ENCODE data around the gene SMG5. TPM values are rescaled to one million over a fixed set of nuclear protein-coding genes. Genes with fewer than 3 reads are reported as not detected.

SMG5 gene
- total RNA-seq, 1 experiment from 2014 or later: 63.3 TPM

GRCh38 chr1:156284112-156284511 is 1.5 kb upstream of the SMG5 start, which contains the start of gene TMEM79:
TMEM79 (plus strand) TSS chr1:156284325; CDS start chr1:156285227, 902 bp downstream.
- intact Hi-C loops (cut with micrococcal nuclease; ENCODE audit: unreplicated experiment): loop anchor here (5.0 kb wide), 1 partner anchor 307 kb away; the partner anchor contains the start of gene ARHGEF2
- Histone ChIP-seq H3K9me3 (ENCODE audit: insufficient read depth, low read depth) (no peaks in the 10 kb centered on the region), H3F3A (ENCODE audit: insufficient read depth, low read depth) (peaks cover 23% of the 10 kb centered on the region; the same call in 1 of the 2 replicates), H3K27me3 (ENCODE audit: insufficient read depth, low read depth) (no peaks in the 10 kb centered on the region), H3K36me3 (ENCODE audit: low read depth) (0 out of 2 replicates have a peak, but pooled peaks cover 11% of the 10 kb centered on the region), H3K4me3 (peak within 1 kb of the TSS; percentile 97), H3K4me2 (peak within 1 kb of the TSS; percentile 96), H3K9me2 (ENCODE audit: insufficient read depth) (no peaks in the 10 kb centered on the region), H3K79me2 (ENCODE audit: low read depth) (peaks cover 60% of the 10 kb centered on the region), H3K27ac (peak within 1 kb of the TSS; percentile 85), H3K4me1 (replicated peaks; ENCODE audit: insufficient read depth) (peaks cover 30% of the 10 kb centered on the region), H2AFZ (peak within 1 kb of the TSS; percentile 83), H4K20me1 (ENCODE audit: insufficient read depth) (peaks cover 15% of the 10 kb centered on the region)
- no peak for TF ChIP-seq EZH2 (IDR thresholded peaks at IDR 0.05; ENCODE audit: low read depth)
- TF ChIP-seq CTCF (conservative IDR thresholded peaks at IDR 0.05): no peak
- DNase-seq: peak; percentile 66 to 68
- no TSS peak for BruUV-seq (replicated peaks)
- CTCF ChIA-PET: interaction anchor here (0.5 kb wide), 1 partner anchor 216 kb away, joined by 3 read pairs; the partner anchor contains the start of gene MEF2D
- POLR2A ChIA-PET (ENCODE audit: unreplicated experiment): interaction anchor here (0.5 to 0.9 kb wide), 5 partner anchors 12 to 377 kb away, joined by 3 read pairs; partner anchors contain the start of genes GLMP and VHLL

- Histone ChIP-seq H3K27ac (peak overlapping the region; percentile 85; the same call in 1 of the 2 replicates), H3K4me1 (replicated peaks; ENCODE audit: insufficient read depth) (peaks cover 30% of the 10 kb centered on the region), H3K9me3 (ENCODE audit: insufficient read depth, low read depth) (no peaks in the 10 kb centered on the region), H3F3A (ENCODE audit: insufficient read depth, low read depth) (peaks cover 23% of the 10 kb centered on the region; the same call in 1 of the 2 replicates), H3K9me2 (ENCODE audit: insufficient read depth) (no peaks in the 10 kb centered on the region), H3K27me3 (ENCODE audit: insufficient read depth, low read depth) (no peaks in the 10 kb centered on the region), H4K20me1 (ENCODE audit: insufficient read depth) (peaks cover 16% of the 10 kb centered on the region), H3K4me3 (peak overlapping the region; percentile 97), H2AFZ (peak overlapping the region; percentile 83), H3K4me2 (peak overlapping the region; percentile 96), H3K36me3 (ENCODE audit: low read depth) (peaks cover 11% of the 10 kb centered on the region; the same call in 1 of the 2 replicates), H3K79me2 (ENCODE audit: low read depth) (peaks cover 66% of the 10 kb centered on the region)
- intact Hi-C loops (cut with micrococcal nuclease; ENCODE audit: unreplicated experiment): loop anchor here (5.0 kb wide), 1 partner anchor 306 kb away; the partner anchor contains the start of gene ARHGEF2
- ChIA-PET CTCF (interaction anchor here (0.5 kb wide), 1 partner anchor 217 kb away, joined by 3 read pairs; the partner anchor contains the start of gene MEF2D), POLR2A (ENCODE audit: unreplicated experiment) (interaction anchor here (0.5 to 0.9 kb wide), 5 partner anchors 46 to 378 kb away, joined by 3 to 10 read pairs (median 3); no protein-coding TSS in a partner anchor)
- DNase-seq: no peak
- BruUV-seq (replicated peaks): no TSS peak
- TF ChIP-seq CTCF (conservative IDR thresholded peaks at IDR 0.05): no peak
- TF ChIP-seq EZH2 (IDR thresholded peaks at IDR 0.05; ENCODE audit: low read depth): no peak
Measured at GRCh38 chr1:156283521-156283920, 896 bp upstream of the SMG5 start.

- TSS peak; percentile 55 for BruUV-seq (replicated peaks)
- intact Hi-C loops (cut with micrococcal nuclease; ENCODE audit: unreplicated experiment): loop anchor here (1.0 to 5.0 kb wide), 2 partner anchors 228 to 305 kb away; partner anchors contain the start of genes ARHGEF2 and LAMTOR2
- DNase-seq: peak in 1 of 2 experiments; percentile 67
- ChIA-PET POLR2A (ENCODE audit: unreplicated experiment) (interaction anchor here (0.5 to 0.9 kb wide), 5 partner anchors 80 to 867 kb away, joined by 3 to 25 read pairs (median 6); no protein-coding TSS in a partner anchor), CTCF (interaction anchor here (1.0 kb wide), 1 partner anchor 8 kb away, joined by 3 read pairs; no protein-coding TSS in a partner anchor)
- H3K9me2 ChIP-seq (ENCODE audit: insufficient read depth): no peaks in the 10 kb centered on the region
- peaks cover 19% of the 10 kb centered on the region for H3K36me3 ChIP-seq (ENCODE audit: low read depth)
- H3K4me3 ChIP-seq: peak overlapping the region; percentile 97
- peaks cover 30% of the 10 kb centered on the region for H3K4me1 ChIP-seq (replicated peaks; ENCODE audit: insufficient read depth)
- H2AFZ ChIP-seq: peak overlapping the region; percentile 83
- no peak for TF ChIP-seq EZH2 (IDR thresholded peaks at IDR 0.05; ENCODE audit: low read depth)
- TF ChIP-seq CTCF (conservative IDR thresholded peaks at IDR 0.05): no peak
- peaks cover 74% of the 10 kb centered on the region for H3K79me2 ChIP-seq (ENCODE audit: low read depth)
- H3K27ac ChIP-seq: peak overlapping the region; percentile 85
- H4K20me1 ChIP-seq (ENCODE audit: insufficient read depth): peaks cover 16% of the 10 kb centered on the region
- H3K9me3 ChIP-seq (ENCODE audit: insufficient read depth, low read depth): no peaks in the 10 kb centered on the region
- H3K4me2 ChIP-seq: peak overlapping the region; percentile 96
- H3F3A ChIP-seq (ENCODE audit: insufficient read depth, low read depth): peaks cover 30% of the 10 kb centered on the region; the same call in 1 of the 2 replicates
- H3K27me3 ChIP-seq (ENCODE audit: insufficient read depth, low read depth): no peaks in the 10 kb centered on the region
Measured at GRCh38 chr1:156281693-156282478, 739 bp downstream of the SMG5 start.
